Left lung (tissue), 10 donors: ENCODE results near the gene WDFY2. TPM values are rescaled to one million over a fixed set of nuclear protein-coding genes. Genes with fewer than 3 reads are reported as not detected.
"Not testable (repeated sequence)": the region's sequence is repeated elsewhere in the genome, so short reads cannot be mapped to it uniquely, and the experiment has no call there.

ENCODE experiments used
- ATAC-seq: fragments of 200-7000 bp; cut with Tn5 transposase; one replicate; pipeline ENCODE4 v1.9.1; 2020; ENCODE audit warnings: moderate library complexity
- DNase-seq, 4 donors: peaks; one replicate each; pipeline ENCODE4 v3.0.0-alpha.2; 2013 to 2020
- H3K27ac ChIP-seq, 2 donors: fragments of 200-600 bp; sonication (generic) in 1 of 2; one replicate each; pipeline versions ENCODE4 v1.5.0 to v1.8.0; 2020 to 2021
- H3K27me3 ChIP-seq, 2 donors: fragments of 200-600 bp; sonication (generic) in 1 of 2; one replicate each; pipeline versions ENCODE4 v1.5.0 to v1.8.0; 2020 to 2021
- H3K36me3 ChIP-seq, 2 donors: fragments of 200-600 bp; sonication (generic) in 1 of 2; one replicate each; pipeline versions ENCODE4 v1.5.0 to v1.8.0; 2020 to 2021
- H3K4me1 ChIP-seq, 2 donors: fragments of 200-600 bp; one replicate each; pipeline ENCODE4 v1.8.0; 2021
- H3K4me3 ChIP-seq, 2 donors: fragments of 200-600 bp; sonication (generic) in 1 of 2; one replicate each; pipeline versions ENCODE4 v1.5.0 to v1.8.0; 2020 to 2021; ENCODE audit warnings: mild to moderate bottlenecking in 1 of 2
- H3K9me3 ChIP-seq, 2 donors: fragments of 200-600 bp; sonication (generic) in 1 of 2; one replicate each; pipeline versions ENCODE4 v1.5.0 to v1.8.0; 2020 to 2021
- intact Hi-C, 2 donors: fragments of 100-400 bp; cut with DNase I; formaldehyde crosslinking; loops; one replicate each; pipeline versions ENCODE4 v1.11.2 to v1.14.2; 2022
- polyA plus RNA-seq, 6 donors: library from polyadenylated mRNA; unstranded; fragments of 120-200 nt; gene quantifications; one replicate each; pipeline ENCODE4 v1.2.1, GENCODE V29; 2013; ENCODE audit not compliant: insufficient read length in 6 of 6
- total RNA-seq, 2 donors: library from RNA; stranded (reverse); fragmentation: NEBNext Ultra II Directional; extraction: Animal tissue kit (Norgen Biotek cat#: 25700); gene quantifications; one replicate each; pipeline ENCODE4 v1.2.1, GENCODE V29; 2021
- TF ChIP-seq, protein P1 (sequence below), 2 donors: fragments of 200-600 bp; sonication (generic) in 1 of 2; IDR thresholded peaks; one replicate each; pipeline versions ENCODE4 v1.5.0 to v1.8.0; 2021; ENCODE audit warnings: antibody characterized with exemption in 2 of 2
- donor health status: DM: no; HTN: yes; CAD: no.
- donor health status: DM: no; HTN: no; CAD: no.

The WDFY2 gene
- total and polyA plus RNA-seq, 8 donors = 9.7 to 33.3 (median 22.1) TPM

DNA sequence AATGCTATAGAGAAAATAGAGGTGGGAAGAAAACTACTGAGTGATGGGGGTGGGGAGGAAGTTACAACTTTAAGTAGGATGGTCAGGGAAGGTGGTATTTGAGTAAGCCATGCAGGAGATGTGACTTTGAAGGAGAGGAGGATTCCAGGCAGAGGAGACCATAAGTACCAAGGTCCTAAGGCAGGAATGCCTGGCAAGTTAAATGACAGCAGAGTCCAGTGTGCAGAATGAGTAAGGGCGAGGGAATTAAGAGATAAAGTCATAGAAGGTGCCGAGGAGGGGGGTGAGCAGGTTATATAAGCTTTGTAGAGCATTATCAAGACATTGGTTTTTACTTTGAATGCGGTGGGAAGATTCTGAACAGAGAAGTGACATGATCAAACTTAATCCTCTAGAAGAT lies 43.2 kb upstream of the WDFY2 start:
- Histone ChIP-seq H3K27me3 (no peaks in the 10 kb centered on the region), H3K4me1 (peaks cover 0 to 5% of the 10 kb centered on the region in 2 donors), H3K4me3 (no peak overlapping the region), H3K36me3 (no peaks in the 10 kb centered on the region), H3K9me3 (no peaks in the 10 kb centered on the region), H3K27ac (no peak overlapping the region)
- ATAC-seq (no peak), DNase-seq (no peak)
- TF ChIP-seq, protein P1, sequence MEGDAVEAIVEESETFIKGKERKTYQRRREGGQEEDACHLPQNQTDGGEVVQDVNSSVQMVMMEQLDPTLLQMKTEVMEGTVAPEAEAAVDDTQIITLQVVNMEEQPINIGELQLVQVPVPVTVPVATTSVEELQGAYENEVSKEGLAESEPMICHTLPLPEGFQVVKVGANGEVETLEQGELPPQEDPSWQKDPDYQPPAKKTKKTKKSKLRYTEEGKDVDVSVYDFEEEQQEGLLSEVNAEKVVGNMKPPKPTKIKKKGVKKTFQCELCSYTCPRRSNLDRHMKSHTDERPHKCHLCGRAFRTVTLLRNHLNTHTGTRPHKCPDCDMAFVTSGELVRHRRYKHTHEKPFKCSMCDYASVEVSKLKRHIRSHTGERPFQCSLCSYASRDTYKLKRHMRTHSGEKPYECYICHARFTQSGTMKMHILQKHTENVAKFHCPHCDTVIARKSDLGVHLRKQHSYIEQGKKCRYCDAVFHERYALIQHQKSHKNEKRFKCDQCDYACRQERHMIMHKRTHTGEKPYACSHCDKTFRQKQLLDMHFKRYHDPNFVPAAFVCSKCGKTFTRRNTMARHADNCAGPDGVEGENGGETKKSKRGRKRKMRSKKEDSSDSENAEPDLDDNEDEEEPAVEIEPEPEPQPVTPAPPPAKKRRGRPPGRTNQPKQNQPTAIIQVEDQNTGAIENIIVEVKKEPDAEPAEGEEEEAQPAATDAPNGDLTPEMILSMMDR (IDR thresholded peaks at IDR 0.05) = no peak
- intact Hi-C loops = no loop called here

DNA sequence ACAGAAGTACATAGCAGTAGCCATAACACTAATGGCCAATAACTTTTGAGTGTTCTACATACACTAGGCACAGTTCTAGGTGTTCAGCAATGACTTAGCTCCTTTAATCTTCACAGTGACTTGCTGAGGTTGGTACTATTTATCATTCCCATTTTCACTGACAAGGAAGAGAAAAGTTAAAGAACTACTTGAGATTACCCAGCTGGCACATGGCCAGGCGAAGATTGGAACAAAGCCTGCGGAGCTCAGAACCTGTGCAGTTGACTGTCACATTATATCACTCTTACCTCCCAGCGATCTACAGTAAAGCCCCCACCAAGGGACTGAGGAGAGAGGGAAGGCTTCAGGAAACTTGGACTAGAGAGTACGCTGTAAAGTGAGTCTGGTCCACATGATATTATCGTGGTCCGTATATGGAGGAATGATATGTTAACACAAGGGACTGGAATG lies 42.4 kb upstream of the WDFY2 start:
- DNase-seq = no peak
- H3K27ac ChIP-seq = no peak overlapping the region
- intact Hi-C loops = no loop called here
- no peaks in the 10 kb centered on the region for H3K9me3 ChIP-seq
- no peaks in the 10 kb centered on the region for H3K27me3 ChIP-seq
- H3K4me3 ChIP-seq = no peak overlapping the region
- H3K36me3 ChIP-seq = no peaks in the 10 kb centered on the region
- ATAC-seq = peak; percentile 16
- TF ChIP-seq, protein P1 (IDR thresholded peaks at IDR 0.05) = no peak
- H3K4me1 ChIP-seq = peaks cover 0 to 5% of the 10 kb centered on the region in 2 donors

DNA sequence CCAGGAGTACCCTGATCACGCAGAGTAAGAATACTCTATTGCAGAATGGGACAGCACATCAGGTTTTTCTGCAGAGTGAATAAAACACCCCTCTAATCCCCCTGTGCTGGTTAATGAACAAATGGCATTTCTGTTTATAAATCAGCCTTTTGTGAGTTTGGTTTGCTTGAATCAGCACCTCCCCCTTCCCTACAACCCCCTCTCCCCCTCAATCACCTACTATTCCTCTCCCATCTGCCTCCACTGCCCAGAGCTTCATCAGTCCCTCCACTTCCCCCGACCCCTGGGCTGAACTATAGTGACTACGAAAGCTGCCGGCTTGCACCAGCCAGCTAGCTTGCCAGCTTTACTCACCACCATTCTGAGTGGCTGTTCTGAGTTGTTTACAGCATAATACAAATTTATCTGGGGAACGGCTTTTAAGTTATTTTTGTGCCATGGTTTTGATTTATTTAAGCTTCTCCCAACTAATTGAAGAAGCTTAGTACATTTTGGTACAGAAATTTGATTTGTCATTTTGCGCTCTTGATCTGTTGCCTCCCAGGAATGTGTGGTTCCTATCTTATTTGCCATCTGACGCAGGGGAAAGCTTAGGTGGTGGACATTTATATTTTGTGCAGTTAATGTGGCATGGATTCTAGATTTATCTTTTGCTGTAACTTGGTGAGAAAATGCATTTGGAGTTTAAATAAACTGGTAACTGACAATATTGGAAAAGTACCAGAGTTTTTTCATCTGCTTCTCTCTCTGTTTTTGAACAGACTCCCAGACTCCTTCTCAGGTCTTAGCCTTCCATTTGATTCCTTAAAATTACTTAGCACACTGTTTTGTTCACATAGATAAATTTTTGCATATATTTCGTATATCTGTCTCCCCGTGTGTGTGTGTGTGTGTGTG lies 41.7 kb upstream of the WDFY2 start:
- TF ChIP-seq, protein P1 (IDR thresholded peaks at IDR 0.05) = no peak
- Histone ChIP-seq H3K27ac (no peak overlapping the region), H3K27me3 (no peaks in the 10 kb centered on the region), H3K4me1 (peaks cover 0 to 5% of the 10 kb centered on the region in 2 donors), H3K4me3 (no peak overlapping the region), H3K36me3 (no peaks in the 10 kb centered on the region), H3K9me3 (no peaks in the 10 kb centered on the region)
- intact Hi-C loops = no loop called here
- DNase-seq = peak in 1 of 4 donors; percentile 30
- ATAC-seq = peak; percentile 63

DNA sequence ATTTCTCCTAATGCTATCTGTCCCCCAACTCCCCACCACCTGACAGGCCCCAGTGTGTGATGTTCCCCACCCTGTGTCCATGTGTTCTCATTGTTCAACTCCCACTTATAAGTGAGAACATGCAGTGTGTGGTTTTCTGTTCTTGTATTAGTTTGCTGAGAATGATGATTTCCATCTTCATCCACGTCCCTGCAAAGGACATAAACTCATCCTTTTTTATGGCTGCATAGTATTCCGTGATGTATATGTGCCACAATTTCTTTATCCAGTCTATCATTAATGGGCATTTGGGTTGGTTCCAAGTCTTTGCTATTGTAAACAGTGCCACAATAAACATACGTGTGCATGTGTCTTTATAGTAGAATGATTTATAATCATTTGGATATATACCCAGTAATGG lies 38.8 kb upstream of the WDFY2 start:
- intact Hi-C loops, H3K36me3 ChIP-seq, H3K27me3 ChIP-seq, DNase-seq, ATAC-seq, H3K27ac ChIP-seq, H3K9me3 ChIP-seq, H3K4me3 ChIP-seq: not testable (repeated sequence)
- peaks cover 5 to 11% of the 10 kb centered on the region in 2 donors for H3K4me1 ChIP-seq

DNA sequence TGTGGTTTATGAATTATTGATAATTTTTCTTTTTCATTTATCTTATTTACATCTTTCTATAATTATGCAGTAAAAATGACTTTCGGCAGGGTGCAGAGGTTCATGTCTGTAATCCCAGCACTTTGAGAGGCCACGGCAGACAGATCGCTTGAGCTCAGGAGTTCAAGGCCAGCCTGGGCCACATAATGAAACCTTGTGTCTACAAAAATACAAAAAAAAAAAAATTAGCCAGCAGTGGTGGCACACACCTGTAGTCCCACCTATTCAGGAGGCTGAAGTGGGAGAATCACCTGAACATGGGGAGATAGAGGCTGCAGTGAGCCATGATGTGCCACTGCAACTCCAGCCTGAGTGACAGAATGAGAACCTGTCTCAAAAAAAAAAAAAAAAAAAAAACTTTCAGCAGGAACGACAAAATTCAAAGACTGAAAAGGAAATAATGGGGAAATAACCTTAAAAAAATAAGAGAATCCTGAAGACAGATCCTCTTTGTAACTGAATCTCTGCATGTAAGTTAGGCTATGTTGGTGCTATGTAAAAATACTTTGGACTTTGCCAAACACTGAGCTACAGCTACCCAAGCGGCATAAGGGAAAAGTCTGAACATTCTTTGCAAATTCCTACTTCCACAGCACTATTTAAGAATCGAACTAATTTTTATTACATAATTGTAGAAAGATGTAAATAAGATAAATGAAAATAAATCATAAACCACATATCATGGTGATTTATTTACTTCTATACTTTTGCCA lies 36.7 kb upstream of the WDFY2 start:
- intact Hi-C loops = no loop called here
- no peak overlapping the region for H3K27ac ChIP-seq
- DNase-seq = no peak

More for the DNA sequence above, 36.7 kb upstream of the WDFY2 start:
- Histone ChIP-seq H3K4me1 (peaks cover 0 to 11% of the 10 kb centered on the region in 2 donors), H3K4me3 (no peak overlapping the region), H3K9me3 (no peaks in the 10 kb centered on the region), H3K36me3 (no peaks in the 10 kb centered on the region), H3K27me3 (no peaks in the 10 kb centered on the region)
- ATAC-seq = no peak
- TF ChIP-seq, protein P1 (IDR thresholded peaks at IDR 0.05) = no peak
